Effector CD8-positive, alpha-beta T cell (primary cell): Measurements from ENCODE around the gene UST.

Experiments used
- DNase-seq: peaks from one replicate; lab custom pipeline; 2025; lab: John Stamatoyannopoulos, UW
- total RNA-seq, 4 experiments: gene quantifications; one replicate each; lab custom pipeline; 2026; lab: John Stamatoyannopoulos, UW

Gene UST
- total RNA-seq: 7.7 to 29.5 (median 14.1) reads per million in 4 experiments

GRCh38 chr6:148746363-148747144 is at the start of gene UST:
TSS of gene UST (plus strand) at chr6:148747030. CDS start at chr6:148747431, 401 bp downstream.
- peak; percentile 27 for DNase-seq

GRCh38 chr6:148697895-148698440 is 48.9 kb upstream of the UST start:
- DNase-seq: no peak

- no peak for DNase-seq
Observed at GRCh38 chr6:148698671-148699180, 48.1 kb upstream of the UST start.

GRCh38 chr6:148700047-148700715 is 46.6 kb upstream of the UST start:
- DNase-seq: no peak

GRCh38 chr6:148700741-148701311 is 46.0 kb upstream of the UST start:
- DNase-seq: no peak

GRCh38 chr6:148701375-148701774 is 45.5 kb upstream of the UST start:
- no peak for DNase-seq

GRCh38 chr6:148703900-148704299 is 42.9 kb upstream of the UST start:
- DNase-seq: no peak

- no peak for DNase-seq
Observed at GRCh38 chr6:148704400-148705246, 42.2 kb upstream of the UST start.

- DNase-seq: no peak
Observed at GRCh38 chr6:148708707-148709106, 38.1 kb upstream of the UST start.

- no peak for DNase-seq
Observed at GRCh38 chr6:148709577-148709976, 37.3 kb upstream of the UST start.

- no peak for DNase-seq
Observed at GRCh38 chr6:148711833-148712654, 34.8 kb upstream of the UST start.

GRCh38 chr6:148713033-148713738 is 33.6 kb upstream of the UST start:
- no peak for DNase-seq

GRCh38 chr6:148713921-148714320 is 32.9 kb upstream of the UST start:
- DNase-seq: no peak

- no peak for DNase-seq
Observed at GRCh38 chr6:148716811-148717210, 30.0 kb upstream of the UST start.

- DNase-seq: no peak
Observed at GRCh38 chr6:148720406-148720805, 26.4 kb upstream of the UST start.

GRCh38 chr6:148720897-148721296 is 25.9 kb upstream of the UST start:
- no peak for DNase-seq

- no peak for DNase-seq
Observed at GRCh38 chr6:148723484-148723883, 23.3 kb upstream of the UST start.

GRCh38 chr6:148724428-148724827 is 22.4 kb upstream of the UST start:
- DNase-seq: no peak

GRCh38 chr6:148727104-148727503 is 19.7 kb upstream of the UST start:
- DNase-seq: no peak

- no peak for DNase-seq
Observed at GRCh38 chr6:148735989-148736388, 10.8 kb upstream of the UST start.
